GM19463 (cell line): ENCODE data around the gene MPHOSPH6.
"Not testable (repeated sequence)": the region's sequence is repeated elsewhere in the genome, so short reads cannot be mapped to it uniquely, and the experiment has no call there.

ENCODE experiments used
- ATAC-seq: cut with Tn5 transposase; IDR thresholded peaks from one replicate; pipeline ENCODE4 v1.9.1; 2021; ENCODE audit warnings: mild to moderate bottlenecking, moderate library complexity; ENCODE audit not compliant: unreplicated experiment

The MPHOSPH6 gene

DNA sequence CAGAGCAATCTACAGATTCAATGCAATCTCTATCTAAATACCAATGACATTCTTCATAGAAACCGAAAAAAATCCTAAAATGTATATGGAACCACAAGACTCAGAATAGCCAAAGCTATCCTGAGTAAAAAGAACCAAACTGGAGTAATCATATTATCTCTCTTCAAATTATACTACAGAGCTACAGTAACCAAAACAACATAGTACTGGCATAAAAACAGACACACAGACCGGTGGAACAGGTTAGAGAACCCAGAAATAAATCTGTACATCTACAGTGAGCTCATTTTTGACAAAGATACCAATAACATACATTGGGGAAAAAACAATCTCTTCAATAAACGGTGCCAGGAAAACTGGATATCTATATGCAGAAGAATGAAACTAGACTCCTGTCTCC, 45.4 kb downstream of the MPHOSPH6 start:
- ATAC-seq = no peak

DNA sequence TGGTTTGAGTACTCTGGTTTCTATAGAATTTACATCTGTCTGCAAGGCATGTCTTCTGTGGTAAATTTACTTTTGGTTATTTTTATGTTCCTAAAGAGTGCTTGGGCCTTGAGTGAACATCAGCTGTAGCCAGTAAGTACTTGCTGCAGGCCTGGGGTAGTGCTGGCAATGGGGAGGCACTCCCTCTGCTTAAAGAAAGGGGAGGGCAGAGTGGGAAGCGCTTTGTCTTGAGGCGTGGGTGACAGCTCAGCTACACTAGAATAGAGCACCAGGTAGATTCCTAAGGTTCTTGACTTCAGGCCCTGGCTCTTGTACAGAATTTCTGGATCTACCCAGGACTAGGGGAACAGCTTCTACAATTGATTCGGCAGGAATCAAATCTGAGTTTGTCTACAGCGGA, 50.6 kb downstream of the MPHOSPH6 start:
- ATAC-seq = no peak

DNA sequence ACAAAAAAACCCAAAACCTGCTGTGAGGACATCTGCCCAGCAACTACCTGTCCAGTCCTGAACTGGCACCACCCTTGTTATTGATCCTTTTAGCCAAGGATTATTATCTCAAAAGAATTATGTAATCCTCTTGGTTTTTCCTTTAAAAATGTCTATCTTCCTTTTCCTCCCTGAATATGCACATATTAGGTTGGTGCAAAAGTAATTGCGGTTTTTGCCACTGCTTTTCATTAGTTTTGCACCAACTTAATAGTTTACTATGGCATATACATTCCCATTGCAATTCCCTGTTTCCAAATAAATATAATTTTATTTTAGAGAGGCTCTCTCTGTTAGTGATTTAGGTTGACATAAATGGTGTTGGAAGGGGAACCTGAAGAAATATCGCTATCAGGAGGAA, 51.3 kb downstream of the MPHOSPH6 start:
- no peak for ATAC-seq

DNA sequence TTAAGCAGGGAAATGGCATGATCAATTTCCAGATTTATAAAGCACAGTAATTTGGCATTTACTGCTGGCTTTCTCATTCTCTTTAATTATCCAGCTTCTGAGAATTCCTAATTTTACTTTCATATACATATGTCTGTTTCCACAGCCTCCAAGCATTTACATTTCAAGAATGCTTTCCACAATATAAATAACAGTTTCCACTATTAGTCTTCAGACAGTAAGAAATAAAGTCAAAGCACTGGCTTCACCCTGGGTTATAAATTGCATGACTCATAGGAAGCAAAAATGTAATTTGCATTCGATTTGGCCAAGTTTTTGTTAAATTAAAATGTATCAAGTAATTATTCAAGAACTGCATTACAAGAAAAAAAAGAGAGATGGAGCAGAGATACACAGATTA, 53.5 kb downstream of the MPHOSPH6 start:
- no peak for ATAC-seq

DNA sequence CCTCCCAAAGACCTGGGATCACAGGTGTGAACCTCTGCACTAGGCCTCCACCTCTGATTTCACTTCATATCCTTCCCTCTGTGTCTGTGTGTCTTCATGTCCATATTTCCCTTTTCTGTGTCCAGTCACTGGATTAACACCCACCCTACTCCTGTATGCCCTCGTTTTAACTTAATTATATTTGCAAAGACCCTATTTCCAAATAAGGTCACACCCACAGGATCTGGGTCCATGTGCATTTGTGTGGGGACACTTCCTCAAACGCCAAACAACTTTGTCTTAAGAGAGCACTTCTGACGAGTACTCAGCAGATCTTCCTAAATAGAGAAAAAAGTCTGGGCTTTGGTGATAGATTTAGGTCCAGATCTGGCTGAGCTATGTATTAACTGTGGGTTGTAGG, 56.3 kb downstream of the MPHOSPH6 start:
- ATAC-seq = no peak

DNA sequence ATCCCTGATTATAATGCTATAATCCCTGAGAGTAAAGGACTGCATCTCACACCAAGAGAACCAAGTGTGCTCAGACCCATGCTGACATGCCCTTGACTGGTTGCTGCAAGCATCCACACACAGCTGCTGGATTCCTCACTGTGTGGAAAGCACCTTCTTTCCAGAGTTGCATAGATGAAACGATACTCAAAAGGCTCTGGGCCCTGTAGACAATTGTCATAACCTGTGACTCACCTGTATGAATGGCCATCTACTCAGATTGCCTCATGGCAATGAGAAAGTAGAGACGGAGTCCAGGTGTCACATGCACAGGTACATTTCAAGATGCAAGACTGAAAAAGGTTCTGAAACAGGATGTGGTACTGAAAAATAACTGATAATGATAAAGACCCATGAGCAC, 58.1 kb downstream of the MPHOSPH6 start:
- no peak for ATAC-seq

DNA sequence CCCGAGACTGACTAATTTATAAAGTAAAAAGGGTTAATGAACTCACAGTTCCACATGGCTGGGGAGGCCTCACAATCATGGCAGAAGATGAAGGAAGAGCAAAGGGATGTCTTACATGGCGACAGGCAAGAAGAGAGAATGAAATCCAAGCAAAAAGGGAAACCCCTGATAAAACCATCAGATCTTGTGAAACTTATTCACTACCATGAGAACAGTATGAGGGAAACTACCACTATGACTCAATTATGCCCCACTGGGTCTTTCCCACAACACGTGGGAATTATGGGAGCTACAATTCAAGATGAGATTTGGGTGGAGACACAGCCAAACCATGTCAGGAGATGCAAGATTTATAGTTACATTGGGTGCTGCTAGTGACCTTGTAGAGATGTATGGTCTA, 60.8 kb downstream of the MPHOSPH6 start:
- ATAC-seq = not testable (repeated sequence)

DNA sequence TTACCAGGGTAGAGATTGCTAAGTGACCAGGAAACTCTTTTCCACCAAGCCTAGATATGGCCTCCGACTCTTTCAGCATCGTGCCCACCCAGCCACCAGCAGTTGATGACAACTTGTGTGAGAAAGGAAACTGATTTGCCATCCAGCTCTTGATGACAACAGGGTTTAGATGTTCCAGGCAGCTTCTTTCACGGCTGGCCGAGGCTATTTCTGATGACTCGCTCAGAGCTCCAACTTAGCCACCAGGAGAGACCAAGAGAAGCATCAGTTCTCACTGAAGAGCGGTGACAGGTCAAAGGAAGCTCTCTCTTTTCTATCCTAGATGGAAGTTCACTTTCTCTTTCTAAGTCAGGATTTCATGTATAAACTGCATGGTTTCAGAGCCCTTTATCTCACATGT, 61.2 kb downstream of the MPHOSPH6 start:
- no peak for ATAC-seq

DNA sequence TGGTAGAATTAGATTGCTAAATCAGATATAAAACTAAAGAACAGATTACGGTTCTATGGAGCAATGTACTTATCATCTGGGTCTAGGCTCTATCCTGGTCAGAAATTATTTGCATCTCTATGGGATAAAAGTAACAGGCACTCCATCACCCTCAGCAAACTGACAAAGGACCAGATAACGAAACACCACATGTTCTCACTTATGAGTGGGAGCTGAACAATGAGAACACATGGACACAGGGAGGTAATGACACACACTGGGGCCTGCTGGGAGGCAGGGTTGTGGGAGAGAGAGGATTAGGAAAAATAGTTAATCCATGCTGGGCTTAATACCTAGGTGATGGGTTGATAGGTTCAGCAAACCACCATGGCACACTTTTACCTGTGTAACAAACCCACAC, 61.9 kb downstream of the MPHOSPH6 start:
- ATAC-seq = no peak

DNA sequence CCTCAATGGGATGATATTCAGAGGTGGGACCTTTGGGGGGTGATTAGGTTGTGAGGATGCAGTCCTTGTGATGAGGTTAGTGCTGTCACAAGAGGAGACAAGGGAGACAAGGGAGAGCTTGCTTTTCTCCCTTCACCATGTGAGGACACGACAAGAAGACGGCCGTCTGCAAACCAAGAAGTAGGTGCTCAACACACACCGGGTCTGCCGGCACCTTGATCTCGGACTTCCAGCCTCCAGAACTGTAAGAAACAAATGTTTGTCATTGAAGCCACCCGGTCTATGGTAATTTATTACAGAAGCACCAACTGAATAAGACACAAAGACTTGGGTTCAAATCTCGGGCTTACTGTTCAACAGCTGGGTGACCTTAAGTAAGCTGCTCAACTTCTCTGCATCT, 64.9 kb downstream of the MPHOSPH6 start:
- no peak for ATAC-seq
